MG63 (cell line): ENCODE measurements around the gene VPS16. TPM values are rescaled to one million over a fixed set of nuclear protein-coding genes. Genes with fewer than 3 reads are reported as not detected.

Experiments used
- DNase-seq: peaks from one replicate; pipeline ENCODE4 v3.0.0-alpha.2; 2020
- H3K27me3 ChIP-seq: fragments of 250-450 bp; sonication (Bioruptor Pico); 2 replicates; pipeline ENCODE4 v1.5.1; 2020; ENCODE audit warnings: mild to moderate bottlenecking, moderate library complexity
- H3K36me3 ChIP-seq: fragments of 250-450 bp; sonication (Bioruptor Pico); 2 replicates; pipeline ENCODE4 v1.5.1; 2020; ENCODE audit warnings: mild to moderate bottlenecking, moderate library complexity
- H3K4me3 ChIP-seq: fragments of 250-450 bp; sonication (Bioruptor Pico); 2 replicates; pipeline ENCODE4 v1.5.1; 2020; ENCODE audit warnings: mild to moderate bottlenecking, moderate library complexity
- H3K9me3 ChIP-seq: fragments of 250-450 bp; sonication (Bioruptor Pico); 2 replicates; pipeline ENCODE4 v1.5.1; 2020; ENCODE audit warnings: mild to moderate bottlenecking, moderate library complexity
- total RNA-seq: library from RNA; depleted of rRNA; stranded (reverse); fragments of >200 nt; shearing (Covaris generic); gene quantifications from 2 replicates; pipeline ENCODE4 v1.2.3, GENCODE V29; 2014; ENCODE audit warnings: low replicate concordance; rRNA removed

VPS16 gene
- 18.5 and 21.2 TPM in 2 replicates for total RNA-seq

GRCh38 chr20:2840138-2840966 is at the start of gene VPS16, which contains the start of gene PCED1A:
Gene VPS16 (plus strand): TSS chr20:2840745. CDS start chr20:2840775, 30 bp downstream.
Gene PCED1A (minus strand): TSS chr20:2840655. CDS start chr20:2839912, 743 bp downstream.
- DNase-seq, result peak; percentile 85
- H3K36me3 ChIP-seq, result no peaks in the 10 kb centered on the region
- H3K27me3 ChIP-seq, result no peaks in the 10 kb centered on the region
- H3K4me3 ChIP-seq, result peak within 1 kb of the TSS; percentile 62
- no peaks in the 10 kb centered on the region for H3K9me3 ChIP-seq

- H3K27me3 ChIP-seq, result peaks cover 2% of the 10 kb centered on the region; the same call in 1 of the 2 replicates
- no peaks in the 10 kb centered on the region for H3K36me3 ChIP-seq
- no peak overlapping the region for H3K4me3 ChIP-seq
These were observed 47.1 kb upstream of the VPS16 start for GRCh38 chr20:2793471-2793870.

GRCh38 chr20:2794202-2794748 is 46.3 kb upstream of the VPS16 start:
- no peaks in the 10 kb centered on the region for H3K36me3 ChIP-seq
- H3K9me3 ChIP-seq, result no peaks in the 10 kb centered on the region
- no peak overlapping the region for H3K4me3 ChIP-seq
- no peak for DNase-seq
- peaks cover 2% of the 10 kb centered on the region; the same call in 1 of the 2 replicates for H3K27me3 ChIP-seq

More at GRCh38 chr20:2793471-2793870, 47.1 kb upstream of the VPS16 start:
- no peak for DNase-seq
- no peaks in the 10 kb centered on the region for H3K9me3 ChIP-seq

- H3K36me3 ChIP-seq, result no peaks in the 10 kb centered on the region
- peaks cover 2% of the 10 kb centered on the region; the same call in 1 of the 2 replicates for H3K27me3 ChIP-seq
- DNase-seq, result no peak
- no peaks in the 10 kb centered on the region for H3K9me3 ChIP-seq
- H3K4me3 ChIP-seq, result no peak overlapping the region
These were observed 45.6 kb upstream of the VPS16 start for GRCh38 chr20:2794866-2795447.

- no peak for DNase-seq
- H3K36me3 ChIP-seq, result no peaks in the 10 kb centered on the region
- H3K4me3 ChIP-seq, result no peak overlapping the region
- no peaks in the 10 kb centered on the region for H3K9me3 ChIP-seq
- peaks cover 2% of the 10 kb centered on the region; the same call in 1 of the 2 replicates for H3K27me3 ChIP-seq
These were observed 45.1 kb upstream of the VPS16 start for GRCh38 chr20:2795451-2795850.

GRCh38 chr20:2796011-2796660 is 44.4 kb upstream of the VPS16 start:
- Histone ChIP-seq H3K9me3 (no peaks in the 10 kb centered on the region), H3K36me3 (no peaks in the 10 kb centered on the region), H3K4me3 (no peak overlapping the region), H3K27me3 (peaks cover 8% of the 10 kb centered on the region)
- no peak for DNase-seq

GRCh38 chr20:2797136-2797983 is 43.2 kb upstream of the VPS16 start:
- H3K36me3 ChIP-seq, result no peaks in the 10 kb centered on the region
- no peaks in the 10 kb centered on the region for H3K9me3 ChIP-seq
- peaks cover 9% of the 10 kb centered on the region for H3K27me3 ChIP-seq
- no peak overlapping the region for H3K4me3 ChIP-seq
- no peak for DNase-seq

- no peak overlapping the region for H3K4me3 ChIP-seq
- no peaks in the 10 kb centered on the region for H3K36me3 ChIP-seq
- H3K27me3 ChIP-seq, result peaks cover 9% of the 10 kb centered on the region
- no peaks in the 10 kb centered on the region for H3K9me3 ChIP-seq
- DNase-seq, result no peak
These were observed 42.3 kb upstream of the VPS16 start for GRCh38 chr20:2798095-2798805.

GRCh38 chr20:2798814-2799213 is 41.7 kb upstream of the VPS16 start:
- Histone ChIP-seq H3K36me3 (no peaks in the 10 kb centered on the region), H3K9me3 (no peaks in the 10 kb centered on the region), H3K27me3 (peaks cover 8% of the 10 kb centered on the region), H3K4me3 (no peak overlapping the region)
- no peak for DNase-seq

- H3K9me3 ChIP-seq, result no peaks in the 10 kb centered on the region
- no peak overlapping the region for H3K4me3 ChIP-seq
- peaks cover 7% of the 10 kb centered on the region for H3K27me3 ChIP-seq
- H3K36me3 ChIP-seq, result no peaks in the 10 kb centered on the region
- no peak for DNase-seq
These were observed 41.3 kb upstream of the VPS16 start for GRCh38 chr20:2799271-2799670.

GRCh38 chr20:2799688-2800520 is 40.6 kb upstream of the VPS16 start:
- Histone ChIP-seq H3K9me3 (no peaks in the 10 kb centered on the region), H3K27me3 (peaks cover 8% of the 10 kb centered on the region), H3K4me3 (peak overlapping the region; percentile 32), H3K36me3 (no peaks in the 10 kb centered on the region)
- DNase-seq, result peak; percentile 44

GRCh38 chr20:2800521-2801285 is 39.8 kb upstream of the VPS16 start, which contains the start of gene CPXM1:
Gene CPXM1 (minus strand): TSS chr20:2800627. CDS start chr20:2800572, 55 bp downstream.
- Histone ChIP-seq H3K4me3 (peak within 1 kb of the TSS; percentile 32), H3K36me3 (no peaks in the 10 kb centered on the region), H3K9me3 (no peaks in the 10 kb centered on the region), H3K27me3 (peaks cover 9% of the 10 kb centered on the region)
- peak; percentile 26 for DNase-seq

GRCh38 chr20:2801286-2801728 is 39.2 kb upstream of the VPS16 start:
- H3K27me3 ChIP-seq, result peaks cover 9% of the 10 kb centered on the region
- no peak overlapping the region for H3K4me3 ChIP-seq
- no peak for DNase-seq
- no peaks in the 10 kb centered on the region for H3K9me3 ChIP-seq
- no peaks in the 10 kb centered on the region for H3K36me3 ChIP-seq
